ENCODE measurements around the gene INSC. TPM values are rescaled to one million over a fixed set of nuclear protein-coding genes. Genes with fewer than 3 reads are reported as not detected.

Gene INSC
- total RNA-seq, 1 experiment from 2014 or later, result not detected

DNA sequence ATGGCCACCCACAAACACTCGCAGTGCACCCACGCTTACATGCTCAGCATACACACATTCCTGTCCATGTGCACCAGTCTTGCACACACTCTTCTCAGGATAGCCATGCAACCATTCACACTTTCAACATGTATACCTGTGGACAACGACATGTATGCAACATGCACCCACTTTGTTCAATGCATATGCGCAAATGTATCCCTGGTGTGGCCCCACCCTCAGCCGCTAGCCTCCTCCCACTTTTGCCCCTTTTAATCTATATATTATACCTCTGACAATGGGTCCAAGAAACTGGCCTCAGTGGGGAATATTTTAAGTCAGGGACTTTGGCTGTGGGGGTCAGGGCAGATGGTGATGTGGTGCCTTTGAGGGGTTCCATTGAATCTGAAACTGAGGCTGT is 963 bp downstream of the INSC start:
- TF ChIP-seq EZH2 (IDR thresholded peaks at IDR 0.05; ENCODE audit: low read depth), result no peak
- TF ChIP-seq, protein P1, sequence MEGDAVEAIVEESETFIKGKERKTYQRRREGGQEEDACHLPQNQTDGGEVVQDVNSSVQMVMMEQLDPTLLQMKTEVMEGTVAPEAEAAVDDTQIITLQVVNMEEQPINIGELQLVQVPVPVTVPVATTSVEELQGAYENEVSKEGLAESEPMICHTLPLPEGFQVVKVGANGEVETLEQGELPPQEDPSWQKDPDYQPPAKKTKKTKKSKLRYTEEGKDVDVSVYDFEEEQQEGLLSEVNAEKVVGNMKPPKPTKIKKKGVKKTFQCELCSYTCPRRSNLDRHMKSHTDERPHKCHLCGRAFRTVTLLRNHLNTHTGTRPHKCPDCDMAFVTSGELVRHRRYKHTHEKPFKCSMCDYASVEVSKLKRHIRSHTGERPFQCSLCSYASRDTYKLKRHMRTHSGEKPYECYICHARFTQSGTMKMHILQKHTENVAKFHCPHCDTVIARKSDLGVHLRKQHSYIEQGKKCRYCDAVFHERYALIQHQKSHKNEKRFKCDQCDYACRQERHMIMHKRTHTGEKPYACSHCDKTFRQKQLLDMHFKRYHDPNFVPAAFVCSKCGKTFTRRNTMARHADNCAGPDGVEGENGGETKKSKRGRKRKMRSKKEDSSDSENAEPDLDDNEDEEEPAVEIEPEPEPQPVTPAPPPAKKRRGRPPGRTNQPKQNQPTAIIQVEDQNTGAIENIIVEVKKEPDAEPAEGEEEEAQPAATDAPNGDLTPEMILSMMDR (conservative IDR thresholded peaks at IDR 0.05), result no peak
- intact Hi-C loops (cut with micrococcal nuclease; ENCODE audit: unreplicated experiment), result no loop called here
- H3K27ac ChIP-seq, result no peak overlapping the region
- no TSS peak for BruUV-seq (replicated peaks)
- H3K4me2 ChIP-seq, result no peak overlapping the region
- no peak overlapping the region for H2AFZ ChIP-seq
- no peak overlapping the region for H3K4me3 ChIP-seq
- H4K20me1 ChIP-seq (ENCODE audit: insufficient read depth), result no peaks in the 10 kb centered on the region
- POLR2A ChIA-PET (ENCODE audit: unreplicated experiment), result no interaction called here
- no peaks in the 10 kb centered on the region for H3K27me3 ChIP-seq (ENCODE audit: insufficient read depth, low read depth)
- no peaks in the 10 kb centered on the region for H3K79me2 ChIP-seq (ENCODE audit: low read depth)
- H3K9me3 ChIP-seq (ENCODE audit: insufficient read depth, low read depth), result no peaks in the 10 kb centered on the region
- no peaks in the 10 kb centered on the region for H3K9me2 ChIP-seq (ENCODE audit: insufficient read depth)
- CTCF ChIA-PET, result no interaction called here
- H3K36me3 ChIP-seq (ENCODE audit: low read depth), result no peaks in the 10 kb centered on the region
- no peaks in the 10 kb centered on the region for H3K4me1 ChIP-seq (replicated peaks; ENCODE audit: insufficient read depth)
- H3F3A ChIP-seq (ENCODE audit: insufficient read depth, low read depth), result no peaks in the 10 kb centered on the region
- DNase-seq, result no peak

DNA sequence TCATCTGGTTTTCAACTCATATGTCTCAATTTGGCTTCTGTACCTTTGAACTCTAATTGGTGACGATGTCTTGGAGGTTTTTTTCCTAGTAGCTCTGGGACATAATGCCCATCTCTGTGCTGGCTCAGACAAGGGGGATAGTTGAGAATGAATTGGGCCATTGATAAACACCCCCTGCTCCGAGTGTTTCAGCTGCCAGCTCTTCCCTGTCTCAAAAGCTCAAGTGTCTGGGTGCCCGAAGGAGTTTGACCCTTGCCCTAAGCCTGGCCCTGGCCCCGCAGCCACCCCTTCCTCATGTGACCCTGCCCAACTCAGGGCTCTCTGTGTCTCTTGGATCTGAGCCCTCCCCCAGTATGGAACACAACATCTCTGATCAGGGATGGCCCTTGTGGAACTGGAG is 3.0 kb downstream of the INSC start:
- Histone ChIP-seq H3K27me3 (ENCODE audit: insufficient read depth, low read depth) (no peaks in the 10 kb centered on the region), H3K36me3 (ENCODE audit: low read depth) (no peaks in the 10 kb centered on the region), H3K4me3 (no peak overlapping the region), H3K9me2 (ENCODE audit: insufficient read depth) (no peaks in the 10 kb centered on the region), H3F3A (ENCODE audit: insufficient read depth, low read depth) (no peaks in the 10 kb centered on the region), H3K4me1 (replicated peaks; ENCODE audit: insufficient read depth) (no peaks in the 10 kb centered on the region), H3K9me3 (ENCODE audit: insufficient read depth, low read depth) (no peaks in the 10 kb centered on the region), H3K4me2 (no peak overlapping the region), H2AFZ (no peak overlapping the region), H4K20me1 (ENCODE audit: insufficient read depth) (no peaks in the 10 kb centered on the region), H3K79me2 (ENCODE audit: low read depth) (no peaks in the 10 kb centered on the region), H3K27ac (no peak overlapping the region)
- TF ChIP-seq, protein P1 (conservative IDR thresholded peaks at IDR 0.05), result no peak
- TF ChIP-seq EZH2 (IDR thresholded peaks at IDR 0.05; ENCODE audit: low read depth), result no peak
- intact Hi-C loops (cut with micrococcal nuclease; ENCODE audit: unreplicated experiment), result no loop called here
- ChIA-PET POLR2A (ENCODE audit: unreplicated experiment) (no interaction called here), CTCF (no interaction called here)
- DNase-seq, result no peak
- no TSS peak for BruUV-seq (replicated peaks)

DNA sequence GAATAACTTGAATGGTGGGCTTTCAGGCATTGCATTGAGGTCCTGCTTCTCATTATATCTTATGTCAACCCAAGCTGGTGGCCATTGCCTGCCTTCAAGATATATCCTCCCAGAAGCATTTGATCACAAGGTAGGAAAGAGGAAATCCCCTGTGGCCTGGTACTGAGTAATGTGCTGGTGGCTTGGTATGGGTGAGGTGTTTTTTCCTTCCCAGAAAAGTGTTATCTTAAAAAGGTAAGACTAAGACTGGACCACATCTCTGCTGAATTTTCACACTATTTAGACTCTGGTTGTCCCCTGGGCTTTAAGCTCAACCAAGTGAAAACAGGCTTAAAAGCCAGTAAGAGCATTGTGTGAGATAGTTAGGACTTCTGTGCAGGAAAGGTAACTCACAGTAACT is 3.7 kb downstream of the INSC start:
- BruUV-seq (replicated peaks), result no TSS peak
- H3K4me3 ChIP-seq, result no peak overlapping the region
- no peak overlapping the region for H3K27ac ChIP-seq
- CTCF ChIA-PET, result no interaction called here
- no peak overlapping the region for H2AFZ ChIP-seq
- TF ChIP-seq EZH2 (IDR thresholded peaks at IDR 0.05; ENCODE audit: low read depth), result no peak
- TF ChIP-seq, protein P1 (conservative IDR thresholded peaks at IDR 0.05), result no peak
- H3K4me1 ChIP-seq (replicated peaks; ENCODE audit: insufficient read depth), result no peaks in the 10 kb centered on the region
- no peaks in the 10 kb centered on the region for H3F3A ChIP-seq (ENCODE audit: insufficient read depth, low read depth)
- H3K9me3 ChIP-seq (ENCODE audit: insufficient read depth, low read depth), result no peaks in the 10 kb centered on the region
- DNase-seq, result no peak
- H3K79me2 ChIP-seq (ENCODE audit: low read depth), result no peaks in the 10 kb centered on the region
- H4K20me1 ChIP-seq (ENCODE audit: insufficient read depth), result no peaks in the 10 kb centered on the region
- POLR2A ChIA-PET (ENCODE audit: unreplicated experiment), result no interaction called here
- H3K27me3 ChIP-seq (ENCODE audit: insufficient read depth, low read depth), result no peaks in the 10 kb centered on the region
- no peaks in the 10 kb centered on the region for H3K36me3 ChIP-seq (ENCODE audit: low read depth)
- no peaks in the 10 kb centered on the region for H3K9me2 ChIP-seq (ENCODE audit: insufficient read depth)
- no peak overlapping the region for H3K4me2 ChIP-seq
- intact Hi-C loops (cut with micrococcal nuclease; ENCODE audit: unreplicated experiment), result no loop called here
